K562 (cell line): Measurements from ENCODE around the gene EFEMP2. TPM values are rescaled to one million over a fixed set of nuclear protein-coding genes. Genes with fewer than 3 reads are reported as not detected.

Experiments
- ATF1 ChIP-seq, 2 experiments: fragments of 450-650 bp in 1 of 2; IDR thresholded peaks; 2 replicates each; pipeline ENCODE4 v1.6.1; 2016; ENCODE audit warnings: missing compliant biosample characterization in 1 of 2, missing genetic modification characterization in 1 of 2
- CEBPG ChIP-seq, 3 experiments: fragments of 200-800 bp in 1 of 3; sonication (Bioruptor generic) in 1 of 3; sonication (generic) in 1 of 3; formaldehyde crosslinking in 1 of 3; IDR thresholded peaks in 2 of 3; conservative IDR thresholded peaks in 1 of 3; 2 replicates each; pipeline versions ENCODE4 v1.6.1 to v1.8.0; 2016 to 2022; ENCODE audit warnings: missing compliant biosample characterization in 2 of 3, missing genetic modification characterization in 2 of 3, mild to moderate bottlenecking in 1 of 3, missing genetic modification reagents in 1 of 3
- CREB1 ChIP-seq, 2 experiments: sonication (generic) in 1 of 2; formaldehyde crosslinking in 1 of 2; IDR thresholded peaks; 2 replicates each; pipeline versions ENCODE4 v1.6.1 to v1.8.0; 2012 to 2022; ENCODE audit warnings: inconsistent platforms in 1 of 2, mild to moderate bottlenecking in 1 of 2, missing genetic modification reagents in 1 of 2, moderate library complexity in 1 of 2
- FOXJ3 ChIP-seq: sonication (generic); formaldehyde crosslinking; IDR thresholded peaks from 2 replicates; pipeline ENCODE4 v1.4.0; 2020; ENCODE audit warnings: mild to moderate bottlenecking, missing genetic modification reagents
- HDAC8 ChIP-seq: fragments of 450-650 bp; IDR thresholded peaks from 2 replicates; pipeline ENCODE4 v1.6.1; 2016; ENCODE audit warnings: mild to moderate bottlenecking, missing genetic modification characterization, moderate library complexity, missing compliant biosample characterization
- MAZ ChIP-seq, 2 experiments: fragments of 450-650 bp in 1 of 2; sonication (generic) in 1 of 2; formaldehyde crosslinking; IDR thresholded peaks in 1 of 2; conservative IDR thresholded peaks in 1 of 2; 2 replicates each; pipeline versions ENCODE4 v1.4.0 to v1.5.0; 2020; ENCODE audit warnings: mild to moderate bottlenecking in 1 of 2, missing genetic modification reagents in 1 of 2
- POLR2G ChIP-seq: fragments of 200-400 bp; formaldehyde crosslinking; IDR thresholded peaks from 2 replicates; pipeline ENCODE4 v1.6.1; 2017; ENCODE audit warnings: low read depth, mild to moderate bottlenecking, antibody characterized with exemption, low read length, moderate library complexity
- RAD21 ChIP-seq, 2 experiments: fragments of 250-450 bp in 1 of 2; fragments of 450-650 bp in 1 of 2; sonication (Bioruptor Pico) in 1 of 2; formaldehyde crosslinking in 1 of 2; IDR thresholded peaks in 1 of 2; conservative IDR thresholded peaks in 1 of 2; 2 replicates each; pipeline versions ENCODE4 v1.4.0 to v1.8.0; 2020 to 2022; ENCODE audit warnings: mild to moderate bottlenecking in 2 of 2, moderate library complexity in 1 of 2
- RBM34 ChIP-seq: fragments of 200-400 bp; formaldehyde crosslinking; IDR thresholded peaks from 2 replicates; pipeline ENCODE4 v1.6.1; 2018; ENCODE audit warnings: low read length, borderline replicate concordance; ENCODE audit not compliant: insufficient read depth
- RFX5 ChIP-seq: IDR thresholded peaks from 2 replicates; pipeline ENCODE4 v1.6.1; 2011; ENCODE audit warnings: low read depth, mild to moderate bottlenecking, improper control_type of control experiment, low read length
- SFPQ ChIP-seq: fragments of 200-400 bp; formaldehyde crosslinking; IDR thresholded peaks from 2 replicates; pipeline ENCODE4 v1.6.1; 2017; ENCODE audit warnings: mild to moderate bottlenecking, low read depth, low read length, moderate library complexity
- SOX6 ChIP-seq: fragments of 450-650 bp; IDR thresholded peaks from 2 replicates; pipeline ENCODE4 v1.6.1; 2014; ENCODE audit warnings: mild to moderate bottlenecking
- SRSF9 ChIP-seq: fragments of 200-400 bp; formaldehyde crosslinking; IDR thresholded peaks from 2 replicates; pipeline ENCODE4 v1.6.1; 2017; ENCODE audit warnings: low read depth, low read length, borderline replicate concordance
- ZBED1 ChIP-seq: IDR thresholded peaks from 2 replicates; pipeline ENCODE4 v1.6.1; 2014
- ZBTB2 ChIP-seq: fragments of 450-650 bp; IDR thresholded peaks from 2 replicates; pipeline ENCODE4 v1.6.1; 2016; ENCODE audit warnings: antibody characterized with exemption
- ZC3H4 ChIP-seq: sonication (generic); formaldehyde crosslinking; IDR thresholded peaks from 2 replicates; pipeline ENCODE4 v1.9.0; 2021; ENCODE audit warnings: missing genetic modification reagents, borderline replicate concordance
- ZFPM2 ChIP-seq: fragments of 250-450 bp; sonication (Bioruptor Pico); IDR thresholded peaks from 2 replicates; pipeline ENCODE4 v1.5.1; 2022; ENCODE audit warnings: mild to moderate bottlenecking
- ZNF140 ChIP-seq: fragments of 250-450 bp; sonication (Bioruptor Pico); IDR thresholded peaks from 2 replicates; pipeline ENCODE4 v1.8.0; 2021; ENCODE audit warnings: moderate library complexity, mild to moderate bottlenecking, inconsistent platforms
- ZNF696 ChIP-seq: fragments of 250-450 bp; sonication (Bioruptor Pico); conservative IDR thresholded peaks from 2 replicates; pipeline ENCODE4 v1.4.0; 2020; ENCODE audit warnings: mild to moderate bottlenecking, moderate library complexity
- ZNF717 ChIP-seq: fragments of 250-450 bp; sonication (Bioruptor Pico); IDR thresholded peaks from 2 replicates; pipeline ENCODE4 v1.5.0; 2021
- polyA plus RNA-seq, 8 experiments: library from polyadenylated mRNA; depleted of rRNA in 4 of 8; stranded (reverse) in 5 of 8; unstranded in 3 of 8; fragments of >200 nt; fragmentation: Nextera tagmentation in 2 of 8; fragmentation: Illumina TruSeq in 1 of 8; extraction: Ambion mirVana in 2 of 8; extraction: Trizol in 1 of 8; gene quantifications; 2 replicates each; pipeline versions ENCODE4 v1.2.1 to v1.2.3, GENCODE V29; 2011 to 2014; ENCODE audit warnings: inconsistent platforms in 1 of 8, missing spikeins in 1 of 8
- total RNA-seq, 7 experiments: library from RNA; depleted of rRNA in 6 of 7; stranded (reverse); fragments of >200 nt in 6 of 7; fragmentation: Illumina TruSeq in 2 of 7; extraction: Trizol in 2 of 7; gene quantifications; 2 replicates each; pipeline versions ENCODE4 v1.2.1 to v1.2.3, GENCODE V29; 2011 to 2021; ENCODE audit warnings: low replicate concordance in 1 of 7
- TF ChIP-seq, protein P1 (sequence below), 3 experiments: fragments of 200-800 bp in 1 of 3; sonication (Bioruptor generic) in 1 of 3; sonication (generic) in 1 of 3; formaldehyde crosslinking in 1 of 3; IDR thresholded peaks; 2 replicates each; pipeline versions ENCODE4 v1.6.1 to v1.8.0; 2016 to 2022; ENCODE audit warnings: mild to moderate bottlenecking in 2 of 3, missing compliant biosample characterization in 2 of 3, missing genetic modification characterization in 2 of 3, missing genetic modification reagents in 1 of 3
- TF ChIP-seq, protein P2 (sequence below): sonication (generic); formaldehyde crosslinking; IDR thresholded peaks from 2 replicates; pipeline ENCODE4 v1.9.0; 2022; ENCODE audit warnings: mild to moderate bottlenecking, missing genetic modification reagents

Gene EFEMP2
- total and polyA plus RNA-seq, 9 of the 15 experiments (the other 6 are each of a cell fraction or from before 2014, with no cell fraction given), result 0.07 to 2.9 (median 0.69) TPM; not detected in 1

DNA sequence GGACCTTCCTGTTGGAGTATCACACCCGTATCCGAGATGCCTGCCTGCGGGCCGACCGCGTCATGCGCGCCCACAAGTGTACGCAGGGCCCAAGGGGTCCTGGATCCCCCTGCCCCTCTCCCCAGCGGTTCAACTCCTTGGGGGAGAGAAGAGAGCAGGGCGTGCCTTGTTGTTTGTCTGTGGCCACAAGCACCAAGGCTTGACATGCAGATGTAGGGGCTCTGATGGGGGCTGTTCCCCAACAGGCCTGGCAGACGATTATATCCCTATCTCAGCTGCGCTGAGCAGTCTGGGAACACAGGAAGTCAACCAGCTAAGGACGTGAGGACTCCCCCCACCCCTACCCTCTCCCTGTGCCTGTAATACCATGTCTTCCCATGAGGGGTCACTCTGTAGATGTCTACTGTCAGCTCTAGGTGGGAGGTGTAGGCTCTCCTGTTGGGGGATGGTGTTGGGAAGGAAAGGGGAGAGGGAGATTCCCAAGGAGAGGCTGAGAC, 21.5 kb downstream of the EFEMP2 start (continued):
- TF ChIP-seq RBM34 (no peak), RAD21 (CRISPR knock-in tag; conservative IDR thresholded peaks at IDR 0.05 in 1 of 2, IDR thresholded peaks at IDR 0.05 in 1 of 2) (peak in 1 of 2 experiments; percentile 19; a peak in 1 of 4 replicates), CREB1 (IDR thresholded peaks at IDR 0.05) (no peak), CREB1 (CRISPR knock-in tag; IDR thresholded peaks at IDR 0.05) (0 out of 2 replicates have a peak, but pooled peaks have one; percentile 2), ZNF717 (CRISPR knock-in tag) (no peak), ZNF696 (CRISPR knock-in tag) (no peak), RFX5 (no peak), ZBED1 (no peak), SFPQ (no peak), SOX6 (no peak), ZC3H4 (no peak), MAZ (CRISPR knock-in tag; conservative IDR thresholded peaks at IDR 0.05 in 1 of 2, IDR thresholded peaks at IDR 0.05 in 1 of 2) (peak in 1 of 2 experiments; percentile 40; a peak in 1 of 4 replicates), ZFPM2 (CRISPR knock-in tag) (no peak), ZBTB2 (no peak), FOXJ3 (CRISPR knock-in tag) (no peak), SRSF9 (no peak), ZNF140 (CRISPR knock-in tag) (no peak), POLR2G (peak; percentile 73), CEBPG (CRISPR knock-in tag; IDR thresholded peaks at IDR 0.05) (no peak), CEBPG (tag; conservative IDR thresholded peaks at IDR 0.05 in 1 of 2, IDR thresholded peaks at IDR 0.05 in 1 of 2) (no peak), ATF1 (CRISPR knock-in tag; IDR thresholded peaks at IDR 0.05) (no peak), ATF1 (tag; IDR thresholded peaks at IDR 0.05) (no peak), HDAC8 (no peak)
- TF ChIP-seq, protein P1, sequence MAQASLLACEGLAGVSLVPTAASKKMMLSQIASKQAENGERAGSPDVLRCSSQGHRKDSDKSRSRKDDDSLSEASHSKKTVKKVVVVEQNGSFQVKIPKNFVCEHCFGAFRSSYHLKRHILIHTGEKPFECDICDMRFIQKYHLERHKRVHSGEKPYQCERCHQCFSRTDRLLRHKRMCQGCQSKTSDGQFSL (CRISPR knock-in tag; IDR thresholded peaks at IDR 0.05), result peak; percentile 43; the same call in 1 of the 2 replicates
- TF ChIP-seq, protein P1 (tag; IDR thresholded peaks at IDR 0.05), result no peak
- TF ChIP-seq, protein P2, sequence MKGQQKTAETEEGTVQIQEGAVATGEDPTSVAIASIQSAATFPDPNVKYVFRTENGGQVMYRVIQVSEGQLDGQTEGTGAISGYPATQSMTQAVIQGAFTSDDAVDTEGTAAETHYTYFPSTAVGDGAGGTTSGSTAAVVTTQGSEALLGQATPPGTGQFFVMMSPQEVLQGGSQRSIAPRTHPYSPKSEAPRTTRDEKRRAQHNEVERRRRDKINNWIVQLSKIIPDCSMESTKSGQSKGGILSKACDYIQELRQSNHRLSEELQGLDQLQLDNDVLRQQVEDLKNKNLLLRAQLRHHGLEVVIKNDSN, result no peak
